Measurements from ENCODE around the gene WDR31.
A peak's percentile ranks its signal among the peaks of the same experiment; 100 is the strongest.

Gene WDR31

GRCh38 chr9:113341712-113342410, 1.8 kb upstream of the WDR31 start:
- peak; percentile 22 for DNase-seq (ENCODE audit: low spot score)

GRCh38 chr9:113337714-113338113, 2.4 kb downstream of the WDR31 start:
- DNase-seq (ENCODE audit: low spot score): no peak

- no peak for DNase-seq (ENCODE audit: low spot score)
Observed at GRCh38 chr9:113331780-113332179, 8.3 kb downstream of the WDR31 start.

DNA sequence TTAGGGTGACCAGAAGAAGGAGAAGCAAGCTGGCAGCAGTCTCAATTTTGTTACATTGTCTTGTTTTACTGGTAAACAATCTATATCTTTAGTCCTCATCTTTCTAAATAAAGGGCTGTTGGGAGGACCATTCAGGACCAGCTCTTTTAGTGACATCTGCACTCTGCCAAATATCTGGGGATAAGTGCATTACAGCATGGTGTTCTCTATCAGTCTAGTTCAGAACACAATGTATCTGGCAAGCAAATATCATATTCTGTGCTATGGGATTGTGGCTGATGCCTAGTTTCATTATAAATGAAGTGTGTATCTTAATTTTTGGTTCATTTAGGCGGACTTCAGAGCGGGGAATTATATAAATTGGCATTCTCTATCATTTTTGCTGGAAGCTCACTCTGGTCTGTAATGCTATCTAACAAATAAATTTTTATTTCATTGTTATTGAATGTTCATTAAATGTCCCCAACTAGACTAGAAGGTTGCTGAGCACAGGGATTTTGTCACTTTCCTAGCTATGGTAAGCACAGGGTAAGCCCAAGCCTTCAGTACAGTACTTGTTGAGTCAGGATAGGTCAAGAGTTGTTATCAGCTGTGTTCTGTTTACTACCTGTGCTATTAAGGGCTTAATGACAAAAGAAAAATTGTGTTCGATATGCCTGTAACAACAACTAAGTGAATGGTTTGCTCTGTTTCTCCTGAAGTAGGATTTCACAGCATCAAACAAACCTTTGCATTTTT, 11.9 kb downstream of the WDR31 start:
- DNase-seq (ENCODE audit: low spot score): no peak

- DNase-seq (ENCODE audit: low spot score): no peak
Observed at GRCh38 chr9:113326230-113326629, 13.8 kb downstream of the WDR31 start.

- DNase-seq (ENCODE audit: low spot score): no peak
Observed at GRCh38 chr9:113322671-113323070, 17.4 kb downstream of the WDR31 start.

GRCh38 chr9:113320051-113320450, 20.0 kb downstream of the WDR31 start:
- DNase-seq (ENCODE audit: low spot score): no peak

DNA sequence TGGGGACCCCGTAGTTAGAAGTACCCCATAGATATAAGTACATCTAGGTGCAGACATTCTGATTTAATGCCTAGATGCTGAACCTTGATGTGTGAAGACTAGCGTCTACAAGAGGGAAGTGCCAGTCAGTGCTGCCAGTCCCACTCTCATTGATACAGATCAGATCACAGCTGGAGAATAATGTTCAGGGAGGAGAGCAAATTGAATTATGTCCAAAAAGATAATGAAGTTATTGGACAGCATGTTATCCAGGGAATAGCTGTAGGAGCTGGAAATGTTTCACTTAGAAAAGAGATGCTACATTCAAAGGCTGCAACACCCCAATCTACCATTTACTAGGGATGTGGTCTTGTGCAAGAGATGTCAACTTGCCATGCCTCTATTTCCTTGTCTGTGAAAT, 21.0 kb downstream of the WDR31 start:
- DNase-seq (ENCODE audit: low spot score): no peak

DNA sequence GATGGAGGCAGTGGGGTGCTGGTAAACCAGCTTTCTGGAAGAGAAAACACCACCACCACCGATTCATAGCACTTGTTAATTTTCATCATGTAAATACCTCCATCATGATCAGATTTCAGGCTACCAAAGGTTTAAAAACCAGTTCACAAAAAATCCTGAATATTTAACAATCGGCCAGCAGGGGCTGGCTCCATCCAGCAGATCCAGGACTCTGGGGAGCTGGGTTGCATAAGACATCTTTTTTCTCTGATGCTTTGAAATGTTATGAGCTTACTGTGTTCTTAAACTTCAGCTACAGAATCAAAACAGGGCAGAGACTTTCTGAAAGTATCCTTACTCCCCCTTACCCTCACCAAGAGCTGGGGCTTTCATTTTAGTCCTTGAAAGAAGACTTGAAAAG, 22.3 kb downstream of the WDR31 start:
- DNase-seq (ENCODE audit: low spot score): no peak

GRCh38 chr9:113316030-113316429, 24.0 kb downstream of the WDR31 start:
- DNase-seq (ENCODE audit: low spot score): no peak

- no peak for DNase-seq (ENCODE audit: low spot score)
Observed at GRCh38 chr9:113315231-113315630, 24.8 kb downstream of the WDR31 start.

- DNase-seq (ENCODE audit: low spot score): no peak
Observed at GRCh38 chr9:113313261-113313660, 26.8 kb downstream of the WDR31 start.

DNA sequence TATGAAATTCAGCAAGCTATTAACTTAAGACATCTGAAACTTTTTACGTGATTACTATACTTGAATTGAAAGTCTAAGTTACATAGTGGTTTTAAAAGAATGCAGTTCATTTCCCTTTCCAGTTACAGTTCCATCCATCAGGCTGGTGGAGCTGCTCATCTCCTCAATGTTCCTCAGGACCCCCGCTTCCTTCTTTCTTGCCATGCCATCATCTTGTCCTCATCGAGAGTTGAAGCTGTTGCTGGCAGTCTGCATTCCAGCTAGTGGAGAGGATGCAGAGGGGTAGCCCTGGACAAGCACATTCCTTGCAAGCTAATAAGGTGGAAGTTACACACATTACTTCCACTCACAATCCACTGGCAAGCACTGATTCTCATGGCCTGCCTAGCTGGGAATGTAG, 28.1 kb downstream of the WDR31 start:
- DNase-seq (ENCODE audit: low spot score): no peak

DNA sequence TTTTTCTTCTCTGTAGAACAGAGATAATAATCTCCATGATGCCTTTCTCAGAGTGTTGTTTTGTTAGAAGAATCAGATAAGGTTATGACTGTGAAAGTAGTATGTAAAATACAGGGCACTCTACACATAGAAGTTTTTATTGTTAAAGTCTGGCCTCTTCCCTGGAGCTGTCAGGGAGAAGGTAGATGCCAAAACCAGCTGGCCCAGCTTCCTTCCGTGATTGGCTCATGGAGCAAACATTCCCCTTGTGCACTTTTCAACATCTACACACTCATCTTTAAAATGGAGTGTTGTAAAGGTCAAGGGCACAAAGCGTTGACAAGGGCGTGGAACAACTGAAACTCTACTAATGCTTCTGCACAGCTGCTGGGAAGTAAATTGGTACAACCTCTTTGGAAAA, 29.5 kb downstream of the WDR31 start:
- no peak for DNase-seq (ENCODE audit: low spot score)

GRCh38 chr9:113309204-113309813, 30.8 kb downstream of the WDR31 start:
- peak; percentile 36 for DNase-seq (ENCODE audit: low spot score)

GRCh38 chr9:113307396-113307975, 32.6 kb downstream of the WDR31 start:
- DNase-seq (ENCODE audit: low spot score): no peak

DNA sequence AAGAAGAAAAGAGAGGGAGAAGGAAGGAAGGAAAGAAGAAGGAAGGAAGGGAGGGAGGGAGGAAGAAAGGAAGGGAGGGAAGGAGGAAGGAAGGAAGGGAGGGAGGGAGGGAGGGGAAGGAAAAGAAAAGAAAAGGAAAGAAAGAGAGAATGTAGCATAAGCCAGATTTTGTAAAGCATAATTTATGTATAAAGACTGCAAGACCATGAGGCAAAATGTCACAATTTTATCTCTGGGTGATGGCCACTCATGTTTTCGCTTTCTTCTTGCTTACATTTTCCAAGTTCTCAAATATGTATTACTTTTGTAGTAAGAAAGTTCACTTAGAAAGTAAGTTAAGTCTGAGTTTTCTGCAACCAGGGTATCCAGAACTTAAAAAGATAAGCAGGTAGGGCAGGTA, 33.5 kb downstream of the WDR31 start:
- no peak for DNase-seq (ENCODE audit: low spot score)

GRCh38 chr9:113302792-113303418, 37.2 kb downstream of the WDR31 start, which contains the start of gene RNF183:
Gene RNF183 (minus strand): TSS chr9:113303376. CDS start chr9:113298184, 5,192 bp downstream.
- no peak for DNase-seq (ENCODE audit: low spot score)

GRCh38 chr9:113301548-113301947, 38.5 kb downstream of the WDR31 start:
- no peak for DNase-seq (ENCODE audit: low spot score)

DNA sequence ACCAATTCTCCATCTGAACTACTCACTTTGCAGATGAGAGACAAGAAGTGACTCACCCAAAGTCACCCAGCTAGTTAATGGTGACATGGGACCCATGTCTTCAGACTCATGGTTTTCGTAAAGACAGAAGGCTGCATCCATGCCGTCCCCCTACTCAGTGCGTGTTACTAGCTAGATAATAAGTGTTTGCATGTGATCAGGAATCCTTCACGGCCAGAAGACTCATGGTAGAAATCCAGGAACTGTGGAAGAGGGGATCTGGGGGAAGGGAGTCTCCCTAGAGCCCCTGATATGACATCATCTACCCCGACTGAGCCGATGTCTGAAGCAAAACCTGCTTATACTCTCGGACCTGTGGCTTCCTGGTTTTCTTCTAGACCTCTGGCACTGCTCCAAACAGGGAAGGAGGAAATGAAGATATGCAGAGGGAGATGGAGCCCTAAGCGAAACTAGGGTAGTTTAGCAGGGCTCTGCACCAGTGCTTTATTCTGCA, 40.2 kb downstream of the WDR31 start:
- DNase-seq (ENCODE audit: low spot score): no peak

GRCh38 chr9:113298924-113299770, 40.9 kb downstream of the WDR31 start:
- no peak for DNase-seq (ENCODE audit: low spot score)
